HuH-7 (cell line): Measurements from ENCODE around the gene CCDC54.
A peak's percentile ranks its signal among the peaks of the same experiment; 100 is the strongest.

Experiments used
- DNase-seq: peaks from one replicate; pipeline ENCODE4 v3.0.0; 2011; ENCODE audit warnings: low spot score

CCDC54 gene

GRCh38 chr3:107394502-107394901 lies 17.3 kb downstream of the CCDC54 start:
- no peak for DNase-seq

DNA sequence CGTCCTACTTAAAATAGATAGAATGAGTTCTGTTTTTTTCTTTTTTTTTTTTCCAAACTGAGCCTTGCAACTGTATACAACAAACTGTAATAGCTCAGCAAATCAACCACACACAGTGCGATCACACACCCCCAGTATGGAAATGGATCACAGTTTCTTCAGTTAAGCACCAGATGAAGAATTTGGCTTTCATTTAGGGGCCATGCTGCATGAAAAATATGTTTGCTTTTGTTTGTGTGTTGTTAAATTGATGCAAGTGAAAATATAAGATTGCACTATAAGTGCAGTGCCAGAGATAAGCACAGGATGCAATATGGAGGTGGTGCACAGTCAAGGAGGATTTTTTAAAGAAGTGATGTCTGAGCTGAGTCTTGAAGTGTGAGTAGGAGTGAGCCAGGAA lies 17.8 kb downstream of the CCDC54 start:
- no peak for DNase-seq

- no peak for DNase-seq
Measured at GRCh38 chr3:107401301-107401700, 24.1 kb downstream of the CCDC54 start.

DNA sequence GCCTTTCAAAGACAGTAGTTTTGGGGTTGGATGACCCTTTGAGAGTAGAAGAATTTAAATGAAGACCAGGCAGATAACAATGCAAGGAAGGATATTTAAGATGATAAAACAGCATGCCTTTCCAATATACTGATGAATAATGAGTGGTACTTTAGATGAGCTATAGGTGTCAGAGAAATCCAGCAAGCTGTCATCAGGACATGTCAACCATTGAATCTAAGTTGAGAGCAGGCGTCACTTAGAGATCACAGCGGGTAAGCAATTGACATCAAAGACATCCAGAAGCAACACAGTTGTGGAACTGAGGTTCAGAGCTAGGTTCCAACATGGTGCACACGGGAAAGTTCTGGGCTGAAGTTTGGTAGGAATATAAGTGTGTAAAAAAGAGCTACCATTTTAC lies 25.0 kb downstream of the CCDC54 start:
- DNase-seq, result no peak

DNA sequence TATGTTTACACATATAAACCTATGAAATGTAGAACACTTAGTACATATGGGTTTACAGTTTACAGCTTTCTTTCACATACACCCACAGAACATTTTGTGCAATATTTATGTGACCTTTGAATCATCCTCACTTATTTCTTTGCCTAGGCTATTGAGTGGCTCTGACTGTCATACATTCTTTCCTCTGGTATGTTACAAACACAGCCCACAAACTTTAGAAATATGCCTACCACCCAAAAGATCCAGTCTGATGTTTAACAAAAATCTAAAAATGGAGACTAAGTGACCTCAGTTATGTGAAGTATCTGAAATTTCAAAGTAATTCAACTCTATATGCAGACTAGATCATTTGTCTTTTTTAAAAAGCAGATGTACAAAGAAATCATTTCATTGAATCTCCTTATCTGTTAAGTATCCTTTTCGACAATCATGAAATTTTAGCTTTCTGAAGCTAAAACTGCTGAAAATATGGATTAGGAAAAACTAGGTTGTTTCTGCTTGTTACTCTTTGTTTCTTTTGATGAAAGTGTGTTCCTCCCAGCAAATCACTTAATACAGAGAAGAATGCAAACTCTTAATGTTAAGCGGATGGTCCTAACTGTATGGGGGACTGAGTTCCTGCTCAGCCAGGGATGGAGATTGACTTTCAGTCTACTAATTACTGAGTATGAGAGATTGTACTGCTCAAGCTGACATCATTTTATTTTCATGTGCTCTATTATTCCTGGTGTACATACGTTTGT lies 27.7 kb downstream of the CCDC54 start:
- DNase-seq, result no peak

- no peak for DNase-seq
Measured at GRCh38 chr3:107407355-107407754, 30.1 kb downstream of the CCDC54 start.

GRCh38 chr3:107408513-107408912 lies 31.3 kb downstream of the CCDC54 start:
- no peak for DNase-seq

DNA sequence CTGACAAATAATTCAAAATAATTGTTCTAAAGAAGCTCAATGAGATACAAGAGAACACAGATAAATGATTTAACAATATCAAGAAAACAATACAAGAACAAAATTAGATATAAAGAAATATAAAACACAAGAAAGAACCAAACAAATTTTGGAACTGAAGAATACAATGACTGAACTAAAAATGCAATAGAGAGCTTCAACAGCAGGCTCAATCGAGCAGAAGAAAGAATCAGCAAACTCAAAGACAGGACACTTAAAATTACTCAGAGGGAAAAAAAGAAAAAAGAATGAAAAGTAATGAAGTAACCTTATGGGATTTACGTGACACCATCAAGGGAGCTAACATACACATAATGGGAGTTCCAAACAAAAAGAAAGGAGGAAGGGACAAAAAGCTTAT lies 32.1 kb downstream of the CCDC54 start:
- no peak for DNase-seq

GRCh38 chr3:107410606-107411005 lies 33.4 kb downstream of the CCDC54 start:
- DNase-seq, result no peak

DNA sequence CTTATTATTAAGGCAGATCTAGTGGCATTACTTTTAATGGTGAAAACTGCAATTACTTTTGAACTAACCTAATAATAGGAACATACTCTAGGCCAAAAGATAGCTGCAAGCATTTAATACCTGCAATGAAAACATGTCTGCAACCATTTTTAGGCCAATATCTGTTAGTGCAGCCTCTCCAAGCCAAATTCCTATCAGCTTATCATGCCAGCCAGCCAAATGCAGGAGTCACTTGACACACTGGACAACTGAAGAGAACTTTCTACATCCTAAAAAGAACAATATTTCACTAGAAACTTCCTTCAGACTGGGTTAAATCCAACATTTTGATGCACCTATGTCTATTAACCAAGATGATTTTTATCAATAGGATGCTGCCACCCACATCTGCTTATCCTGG lies 33.8 kb downstream of the CCDC54 start:
- no peak for DNase-seq

DNA sequence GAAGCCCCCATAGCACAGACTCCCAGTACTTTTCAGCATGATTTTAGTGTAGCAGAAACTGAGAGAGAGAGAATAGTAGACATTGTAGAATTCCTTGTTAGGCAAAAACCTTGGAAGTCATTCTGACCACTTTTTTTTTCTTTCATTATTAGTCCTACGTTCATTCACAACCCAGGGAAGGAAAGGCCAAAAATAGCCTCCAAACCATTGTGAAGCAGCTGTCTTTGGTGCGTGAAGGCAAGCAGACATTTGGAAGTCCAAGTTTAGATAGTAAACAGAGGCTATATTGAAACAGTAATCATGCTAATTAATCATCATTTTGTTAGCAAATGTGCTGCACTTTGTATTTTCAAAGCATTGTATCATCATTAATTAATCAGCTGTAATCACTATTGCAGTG lies 34.5 kb downstream of the CCDC54 start:
- no peak for DNase-seq

DNA sequence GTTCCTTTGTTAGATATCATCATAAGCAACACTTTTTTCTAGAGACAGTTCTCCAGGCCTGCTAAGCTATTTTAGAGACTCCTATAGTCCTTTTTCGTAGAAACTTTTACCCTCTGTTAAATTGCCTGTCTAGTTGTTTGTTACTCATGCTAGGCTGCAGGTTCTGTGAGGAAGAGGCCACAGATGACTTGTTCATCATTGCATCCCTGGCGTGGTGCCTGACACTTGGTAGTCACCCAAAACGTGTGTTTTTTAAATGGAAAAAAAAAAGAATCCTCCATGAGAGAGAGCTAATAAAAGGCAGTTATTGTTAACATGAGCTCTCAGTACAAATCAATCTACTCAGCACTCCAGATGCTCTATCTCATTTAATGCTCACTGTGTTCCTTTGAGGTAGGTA lies 35.1 kb downstream of the CCDC54 start:
- DNase-seq, result no peak

DNA sequence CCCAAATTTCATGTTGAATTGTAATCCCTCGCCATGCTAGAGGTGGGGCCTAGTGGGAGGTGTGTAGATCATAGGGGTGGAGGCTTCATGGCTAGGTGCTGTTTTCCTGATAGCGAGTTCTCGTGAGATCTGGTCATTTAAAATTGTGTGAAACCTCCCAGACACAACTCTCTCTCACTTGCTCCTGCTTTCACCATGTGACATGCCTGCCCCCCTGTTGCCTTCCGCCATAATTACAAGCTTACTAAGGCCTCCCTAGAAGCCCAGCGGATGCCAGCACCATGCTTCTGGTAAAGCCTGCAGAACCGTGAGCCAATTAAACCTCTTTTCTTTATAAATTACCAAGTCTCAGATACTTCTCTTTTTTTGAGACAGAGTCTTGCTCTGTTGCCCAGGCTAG lies 36.0 kb downstream of the CCDC54 start:
- no peak for DNase-seq

DNA sequence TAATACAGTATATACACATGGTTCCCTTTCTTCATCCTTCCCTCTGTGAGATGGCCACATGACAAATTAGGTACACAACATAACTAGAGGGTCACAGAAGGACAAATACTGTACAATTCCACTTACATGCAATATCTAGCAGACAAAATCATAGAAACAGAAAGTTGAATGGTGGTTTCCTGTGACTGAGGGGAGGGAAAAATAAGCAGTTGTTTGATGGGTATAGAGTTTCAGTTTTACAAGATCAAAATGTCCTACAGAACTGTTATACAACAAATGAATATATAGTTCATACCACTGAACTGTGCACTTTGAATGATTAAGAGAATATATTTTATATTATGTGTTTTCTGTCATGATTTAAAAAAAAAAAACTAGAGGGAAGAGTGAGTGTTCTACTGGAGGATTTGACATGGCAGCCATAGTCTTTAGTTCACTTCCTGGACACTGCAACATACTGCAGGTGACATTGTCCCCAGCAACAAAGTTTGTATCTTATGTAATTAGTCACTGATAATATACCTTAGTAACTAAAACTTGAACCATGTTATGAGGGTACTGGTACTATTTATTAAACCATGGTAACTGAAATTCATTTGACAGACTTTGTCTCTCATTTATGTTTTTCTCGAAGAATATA lies 37.2 kb downstream of the CCDC54 start:
- DNase-seq, result no peak

DNA sequence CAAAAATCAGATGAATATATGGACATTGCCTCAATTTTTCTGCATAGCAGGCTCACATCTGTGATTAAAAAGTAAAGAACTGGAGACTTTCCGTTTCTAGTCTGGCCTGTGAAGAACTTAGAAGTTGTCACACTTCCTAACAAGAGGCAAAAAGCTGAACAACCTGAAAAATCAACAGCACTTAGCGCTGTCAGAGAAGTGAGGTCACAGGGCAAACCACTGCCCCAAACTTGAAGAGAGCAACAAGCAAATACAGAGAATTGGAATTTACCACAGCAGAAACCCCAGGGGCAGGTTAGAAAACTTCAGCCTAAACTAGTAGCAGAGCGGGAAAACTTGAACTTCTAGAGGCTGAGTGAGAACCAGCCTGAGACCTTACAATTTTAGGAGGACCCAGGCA lies 38.9 kb downstream of the CCDC54 start:
- DNase-seq, result no peak

- no peak for DNase-seq
Measured at GRCh38 chr3:107416886-107417285, 39.6 kb downstream of the CCDC54 start.

- peak; percentile 44 for DNase-seq
Measured at GRCh38 chr3:107421170-107421792, 44.0 kb downstream of the CCDC54 start.

DNA sequence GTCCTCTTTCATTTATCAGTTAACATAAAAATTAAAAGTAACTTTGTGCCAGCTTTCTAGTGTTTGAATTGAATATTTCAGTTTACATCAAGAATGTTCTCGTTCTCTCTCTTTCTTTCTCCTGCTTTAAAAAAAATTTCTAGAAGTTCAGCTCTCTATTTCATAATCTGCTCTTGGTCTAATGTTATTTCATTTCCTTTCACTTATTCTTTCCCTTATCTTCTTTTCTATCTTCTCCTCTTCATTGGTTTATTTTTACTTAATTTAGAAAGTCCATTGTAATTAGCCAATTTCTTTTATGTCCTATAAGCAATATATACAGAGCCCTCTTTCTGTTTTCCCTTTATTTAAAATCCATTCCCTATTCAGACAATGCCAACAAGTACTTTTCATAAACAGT lies 44.6 kb downstream of the CCDC54 start:
- DNase-seq, result no peak

- DNase-seq, result no peak
Measured at GRCh38 chr3:107425033-107425432, 47.8 kb downstream of the CCDC54 start.

DNA sequence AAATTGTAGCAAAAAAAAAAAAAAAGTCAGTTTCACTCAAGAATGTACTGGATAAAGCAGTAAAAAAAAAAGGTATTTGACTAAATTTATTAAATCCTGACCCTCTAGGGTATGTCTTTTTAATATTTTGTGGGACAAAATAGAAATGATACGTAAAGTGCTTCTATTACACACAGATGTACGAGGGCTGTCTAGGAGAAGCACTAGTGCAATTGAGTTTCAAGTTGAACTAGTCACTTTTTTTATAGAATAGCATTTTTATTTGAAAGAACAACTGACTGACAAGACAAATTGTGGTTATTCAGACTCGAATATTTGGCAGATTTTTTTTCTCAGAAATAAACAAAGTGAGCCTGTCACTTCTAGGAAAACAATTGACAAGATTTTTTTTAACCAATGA lies 49.0 kb downstream of the CCDC54 start:
- no peak for DNase-seq
